Left lung (tissue), 10 donors: ENCODE measurements around the gene RPS27. TPM values are rescaled to one million over a fixed set of nuclear protein-coding genes. Genes with fewer than 3 reads are reported as not detected.
A peak's percentile ranks its signal among the peaks of the same experiment; 100 is the strongest.

Source experiments
- ATAC-seq: fragments of 200-7000 bp; cut with Tn5 transposase; one replicate; pipeline ENCODE4 v1.9.1; 2020; ENCODE audit warnings: moderate library complexity
- DNase-seq, 4 donors: peaks; one replicate each; pipeline ENCODE4 v3.0.0-alpha.2; 2013 to 2020
- H3K27ac ChIP-seq, 2 donors: fragments of 200-600 bp; sonication (generic) in 1 of 2; one replicate each; pipeline versions ENCODE4 v1.5.0 to v1.8.0; 2020 to 2021
- H3K27me3 ChIP-seq, 2 donors: fragments of 200-600 bp; sonication (generic) in 1 of 2; one replicate each; pipeline versions ENCODE4 v1.5.0 to v1.8.0; 2020 to 2021
- H3K36me3 ChIP-seq, 2 donors: fragments of 200-600 bp; sonication (generic) in 1 of 2; one replicate each; pipeline versions ENCODE4 v1.5.0 to v1.8.0; 2020 to 2021
- H3K4me1 ChIP-seq, 2 donors: fragments of 200-600 bp; one replicate each; pipeline ENCODE4 v1.8.0; 2021
- H3K4me3 ChIP-seq, 2 donors: fragments of 200-600 bp; sonication (generic) in 1 of 2; one replicate each; pipeline versions ENCODE4 v1.5.0 to v1.8.0; 2020 to 2021; ENCODE audit warnings: mild to moderate bottlenecking in 1 of 2
- H3K9me3 ChIP-seq, 2 donors: fragments of 200-600 bp; sonication (generic) in 1 of 2; one replicate each; pipeline versions ENCODE4 v1.5.0 to v1.8.0; 2020 to 2021
- CTCF ChIP-seq, 2 donors: fragments of 200-600 bp; sonication (generic) in 1 of 2; IDR thresholded peaks; one replicate each; pipeline versions ENCODE4 v1.5.0 to v1.8.0; 2021; ENCODE audit warnings: antibody characterized with exemption in 2 of 2
- intact Hi-C, 2 donors: fragments of 100-400 bp; cut with DNase I; formaldehyde crosslinking; loops; one replicate each; pipeline versions ENCODE4 v1.11.2 to v1.14.2; 2022
- polyA plus RNA-seq, 6 donors: library from polyadenylated mRNA; unstranded; fragments of 120-200 nt; gene quantifications; one replicate each; pipeline ENCODE4 v1.2.1, GENCODE V29; 2013; ENCODE audit not compliant: insufficient read length in 6 of 6
- total RNA-seq, 2 donors: library from RNA; stranded (reverse); fragmentation: NEBNext Ultra II Directional; extraction: Animal tissue kit (Norgen Biotek cat#: 25700); gene quantifications; one replicate each; pipeline ENCODE4 v1.2.1, GENCODE V29; 2021
- donor health status: DM: no; HTN: yes; CAD: no.
- donor health status: DM: no; HTN: no; CAD: no.

RPS27 gene
- total and polyA plus RNA-seq, 8 donors = 1,116 to 4,397 (median 3,805) TPM

DNA sequence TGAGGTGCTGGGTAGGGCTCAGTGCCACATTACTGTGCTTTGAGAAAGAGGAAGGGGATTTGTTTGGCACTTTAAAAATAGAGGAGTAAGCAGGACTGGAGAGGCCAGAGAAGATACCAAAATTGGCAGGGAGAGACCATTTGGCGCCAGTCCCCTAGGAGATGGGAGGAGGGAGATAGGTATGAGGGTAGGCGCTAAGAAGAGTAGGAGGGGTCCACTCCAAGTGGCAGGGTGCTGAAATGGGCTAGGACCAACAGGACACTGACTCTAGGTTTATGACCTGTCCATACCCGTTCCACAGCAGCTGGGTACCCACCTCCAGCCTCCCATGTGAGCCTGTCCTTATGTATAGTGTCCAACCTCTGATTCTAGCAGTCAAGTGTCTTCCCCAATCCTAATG is 31.1 kb upstream of the RPS27 start:
- no peak for DNase-seq
- H3K9me3 ChIP-seq = no peaks in the 10 kb centered on the region
- no peak for TF ChIP-seq CTCF (IDR thresholded peaks at IDR 0.05)
- no peak overlapping the region for H3K4me3 ChIP-seq
- no peaks in the 10 kb centered on the region for H3K27me3 ChIP-seq
- H3K27ac ChIP-seq = peak overlapping the region; percentile 84 to 93
- peaks cover 28 to 83% of the 10 kb centered on the region in 2 donors for H3K4me1 ChIP-seq
- no peak for ATAC-seq
- intact Hi-C loops = no loop called here
- peaks cover 0 to 31% of the 10 kb centered on the region in 2 donors for H3K36me3 ChIP-seq

DNA sequence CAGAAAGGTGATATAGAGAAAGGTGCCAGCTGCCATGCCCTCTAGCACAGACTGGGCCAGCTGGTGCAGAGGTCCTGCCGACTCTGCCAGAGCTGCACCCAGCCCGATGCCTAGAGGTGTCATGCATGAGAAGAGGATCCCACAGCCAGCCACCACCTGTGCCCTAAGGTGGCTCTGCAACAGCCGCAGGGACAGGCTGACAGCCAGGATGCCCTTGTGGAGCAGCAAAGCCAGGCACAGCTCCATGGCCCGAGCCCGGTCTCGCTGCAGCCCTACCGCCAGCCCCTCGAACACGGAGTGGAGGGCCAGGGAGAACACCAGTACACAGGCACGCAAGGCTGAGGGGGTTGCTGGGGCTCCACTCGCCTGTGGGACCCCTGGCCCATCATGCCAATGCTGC is 30.4 kb upstream of the RPS27 start:
- H3K27ac ChIP-seq = peak overlapping the region in 1 of 2 donors; percentile 97
- no peak for TF ChIP-seq CTCF (IDR thresholded peaks at IDR 0.05)
- DNase-seq (no peak), ATAC-seq (no peak)
- peaks cover 28 to 83% of the 10 kb centered on the region in 2 donors for H3K4me1 ChIP-seq
- no peaks in the 10 kb centered on the region for H3K9me3 ChIP-seq
- intact Hi-C loops = no loop called here
- H3K36me3 ChIP-seq = peaks cover 0 to 25% of the 10 kb centered on the region in 2 donors
- H3K4me3 ChIP-seq = no peak overlapping the region
- H3K27me3 ChIP-seq = no peaks in the 10 kb centered on the region

GRCh38 chr1:153961421-153961820 is 29.1 kb upstream of the RPS27 start:
- intact Hi-C loops = no loop called here
- DNase-seq (no peak), ATAC-seq (no peak)
- Histone ChIP-seq H3K9me3 (no peaks in the 10 kb centered on the region), H3K4me1 (peaks cover 27 to 85% of the 10 kb centered on the region in 2 donors), H3K4me3 (peak overlapping the region in 1 of 2 donors; percentile 89), H3K36me3 (peaks cover 0 to 25% of the 10 kb centered on the region in 2 donors), H3K27ac (peak overlapping the region; percentile 44 to 97), H3K27me3 (no peaks in the 10 kb centered on the region)
- TF ChIP-seq CTCF (IDR thresholded peaks at IDR 0.05) = no peak

- Histone ChIP-seq H3K9me3 (no peaks in the 10 kb centered on the region), H3K36me3 (peaks cover 0 to 25% of the 10 kb centered on the region in 2 donors), H3K4me1 (peaks cover 18 to 80% of the 10 kb centered on the region in 2 donors), H3K27ac (peak overlapping the region; percentile 97 to 98), H3K4me3 (peak overlapping the region; percentile 69 to 89), H3K27me3 (no peaks in the 10 kb centered on the region)
- intact Hi-C loops = no loop called here
- no peak for TF ChIP-seq CTCF (IDR thresholded peaks at IDR 0.05)
- ATAC-seq (peak; percentile 20), DNase-seq (peak in 1 of 4 donors; percentile 79)
These were observed 28.2 kb upstream of the RPS27 start for GRCh38 chr1:153962088-153963029.
